ENCODE data around the gene GALE. TPM values are rescaled to one million over a fixed set of nuclear protein-coding genes. Genes with fewer than 3 reads are reported as not detected.
"Not testable (repeated sequence)": the region's sequence is repeated elsewhere in the genome, so short reads cannot be mapped to it uniquely, and the experiment has no call there.

Gene GALE
- total RNA-seq, 1 experiment from 2014 or later = 82.3 TPM

DNA sequence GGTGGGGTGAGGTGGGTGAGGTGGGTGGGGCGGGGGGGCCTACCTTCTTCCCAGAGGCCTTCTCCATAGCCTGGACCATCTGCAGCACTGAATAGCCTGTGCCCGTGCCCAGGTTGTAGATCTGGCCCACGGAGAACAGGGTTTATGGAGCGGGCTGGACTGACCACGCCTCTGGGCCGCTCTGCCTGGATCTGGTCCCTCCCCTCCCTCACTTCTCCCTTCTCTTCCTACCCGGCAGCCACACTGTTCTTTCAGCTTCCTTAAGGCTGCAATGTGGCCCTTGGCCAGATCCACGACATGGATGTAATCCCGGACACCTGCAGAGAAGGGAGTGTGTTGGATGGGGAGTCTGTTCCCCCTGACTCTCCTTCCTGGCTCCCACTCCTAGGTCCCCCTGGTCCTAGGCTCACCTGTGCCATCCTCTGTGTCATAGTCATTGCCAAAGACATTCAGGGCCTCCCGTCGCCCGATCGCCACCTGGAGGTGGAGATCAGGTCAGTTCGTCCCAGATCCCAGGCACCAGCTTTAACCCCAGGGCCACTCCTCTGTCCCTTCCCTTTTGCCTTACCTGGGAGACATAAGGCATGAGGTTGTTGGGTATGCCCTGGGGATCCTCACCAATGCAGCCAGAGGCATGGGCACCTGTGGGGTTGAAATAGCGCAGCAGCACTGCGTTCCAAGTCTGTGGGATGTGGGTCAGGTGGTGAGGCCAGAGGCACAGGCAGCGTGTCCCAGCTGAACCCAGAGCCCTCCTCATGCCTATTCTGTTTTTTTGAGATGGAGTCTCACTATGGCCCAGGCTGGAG is 3.9 kb downstream of the GALE start:
- in situ Hi-C loops (cut with HindIII; ENCODE audit: low pct_unique_long_range_greater_than_20kb, low sequenced_read_pairs) = no loop called here
- DNase-seq (ENCODE audit: low read depth, low spot score) = no peak

GRCh38 chr1:23795676-23796465 is 4.7 kb downstream of the GALE start:
- no peak for DNase-seq (ENCODE audit: low read depth, low spot score)
- in situ Hi-C loops (cut with HindIII; ENCODE audit: low pct_unique_long_range_greater_than_20kb, low sequenced_read_pairs) = no loop called here

GRCh38 chr1:23794732-23795182 is 5.8 kb downstream of the GALE start:
- DNase-seq (ENCODE audit: low read depth, low spot score); in situ Hi-C loops (cut with HindIII; ENCODE audit: low pct_unique_long_range_greater_than_20kb, low sequenced_read_pairs): not testable (repeated sequence)

DNA sequence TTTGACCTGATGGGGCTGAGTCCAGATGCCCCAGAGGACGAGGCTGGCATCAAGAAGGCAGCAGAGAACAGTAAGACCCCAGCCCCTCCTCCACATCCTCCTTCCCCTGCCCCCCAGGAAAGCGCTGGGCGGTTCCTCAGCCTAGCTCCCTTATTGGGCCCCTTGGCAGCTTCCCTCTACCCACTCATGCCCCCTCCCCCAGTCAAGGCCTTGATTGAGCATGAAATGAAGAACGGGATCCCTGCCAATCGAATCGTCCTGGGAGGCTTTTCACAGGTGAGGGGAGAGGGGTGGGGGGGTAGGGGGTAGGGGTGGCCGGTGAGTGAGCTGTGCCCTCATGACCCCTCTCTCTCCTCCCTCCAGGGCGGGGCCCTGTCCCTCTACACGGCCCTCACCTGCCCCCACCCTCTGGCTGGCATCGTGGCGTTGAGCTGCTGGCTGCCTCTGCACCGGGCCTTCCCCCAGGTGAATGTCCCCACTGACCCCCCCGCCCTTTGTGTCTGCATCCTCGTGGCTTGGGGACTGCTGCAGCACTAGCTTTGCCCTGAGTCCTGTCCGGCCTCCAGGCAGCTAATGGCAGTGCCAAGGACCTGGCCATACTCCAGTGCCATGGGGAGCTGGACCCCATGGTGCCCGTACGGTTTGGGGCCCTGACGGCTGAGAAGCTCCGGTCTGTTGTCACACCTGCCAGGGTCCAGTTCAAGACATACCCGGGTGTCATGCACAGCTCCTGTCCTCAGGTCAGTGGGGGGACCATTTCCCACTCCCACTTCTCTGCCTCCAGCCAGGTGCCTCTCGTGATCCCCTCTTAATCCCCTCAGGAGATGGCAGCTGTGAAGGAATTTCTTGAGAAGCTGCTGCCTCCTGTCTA is 6.5 kb downstream of the GALE start:
- DNase-seq (ENCODE audit: low read depth, low spot score) = no peak
- in situ Hi-C loops (cut with HindIII; ENCODE audit: low pct_unique_long_range_greater_than_20kb, low sequenced_read_pairs) = no loop called here

DNA sequence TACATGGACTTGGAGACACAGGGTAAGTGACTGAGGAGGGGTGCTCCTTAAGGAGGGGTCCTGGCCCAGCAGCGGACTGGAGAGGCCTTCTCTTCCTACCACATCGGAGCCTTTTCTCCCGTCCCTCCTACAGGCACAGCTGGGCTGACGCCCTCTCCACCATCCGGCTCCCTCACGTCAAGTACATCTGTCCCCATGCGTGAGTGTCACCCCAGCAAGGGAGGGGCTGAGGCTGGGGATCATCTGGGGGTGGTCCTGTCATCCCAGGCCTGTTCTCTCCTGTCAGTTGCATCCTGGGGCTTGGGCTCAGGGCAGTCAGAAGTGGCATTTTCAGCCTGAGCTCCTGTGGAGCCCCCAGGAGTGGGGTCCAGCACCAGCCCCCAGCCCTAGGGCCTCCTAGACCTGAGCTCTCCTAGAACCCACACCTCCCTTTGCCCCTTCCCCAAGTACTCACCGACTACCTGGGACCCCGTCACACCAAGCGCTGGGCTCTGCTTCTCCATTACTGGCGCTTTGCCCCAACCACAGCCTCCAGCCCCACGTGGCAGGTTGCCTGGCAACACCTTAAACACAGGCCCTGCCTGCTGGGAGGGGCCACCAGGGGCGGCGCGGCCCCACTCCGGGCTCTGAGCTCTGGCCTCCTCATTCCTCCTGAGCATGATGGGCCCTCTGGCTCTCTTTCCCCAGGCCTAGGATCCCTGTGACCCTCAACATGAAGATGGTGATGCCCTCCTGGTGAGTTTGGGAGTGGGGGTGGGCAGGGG is 7.4 kb downstream of the GALE start:
- in situ Hi-C loops (cut with HindIII; ENCODE audit: low pct_unique_long_range_greater_than_20kb, low sequenced_read_pairs) = no loop called here
- peak; percentile 43 for DNase-seq (ENCODE audit: low read depth, low spot score)

- no peak for DNase-seq (ENCODE audit: low read depth, low spot score)
- in situ Hi-C loops (cut with HindIII; ENCODE audit: low pct_unique_long_range_greater_than_20kb, low sequenced_read_pairs) = no loop called here
Measured at GRCh38 chr1:23792151-23792945, 8.2 kb downstream of the GALE start.

GRCh38 chr1:23791516-23792047 is 9.0 kb downstream of the GALE start:
- in situ Hi-C loops (cut with HindIII; ENCODE audit: low pct_unique_long_range_greater_than_20kb, low sequenced_read_pairs) = no loop called here
- DNase-seq (ENCODE audit: low read depth, low spot score) = no peak

DNA sequence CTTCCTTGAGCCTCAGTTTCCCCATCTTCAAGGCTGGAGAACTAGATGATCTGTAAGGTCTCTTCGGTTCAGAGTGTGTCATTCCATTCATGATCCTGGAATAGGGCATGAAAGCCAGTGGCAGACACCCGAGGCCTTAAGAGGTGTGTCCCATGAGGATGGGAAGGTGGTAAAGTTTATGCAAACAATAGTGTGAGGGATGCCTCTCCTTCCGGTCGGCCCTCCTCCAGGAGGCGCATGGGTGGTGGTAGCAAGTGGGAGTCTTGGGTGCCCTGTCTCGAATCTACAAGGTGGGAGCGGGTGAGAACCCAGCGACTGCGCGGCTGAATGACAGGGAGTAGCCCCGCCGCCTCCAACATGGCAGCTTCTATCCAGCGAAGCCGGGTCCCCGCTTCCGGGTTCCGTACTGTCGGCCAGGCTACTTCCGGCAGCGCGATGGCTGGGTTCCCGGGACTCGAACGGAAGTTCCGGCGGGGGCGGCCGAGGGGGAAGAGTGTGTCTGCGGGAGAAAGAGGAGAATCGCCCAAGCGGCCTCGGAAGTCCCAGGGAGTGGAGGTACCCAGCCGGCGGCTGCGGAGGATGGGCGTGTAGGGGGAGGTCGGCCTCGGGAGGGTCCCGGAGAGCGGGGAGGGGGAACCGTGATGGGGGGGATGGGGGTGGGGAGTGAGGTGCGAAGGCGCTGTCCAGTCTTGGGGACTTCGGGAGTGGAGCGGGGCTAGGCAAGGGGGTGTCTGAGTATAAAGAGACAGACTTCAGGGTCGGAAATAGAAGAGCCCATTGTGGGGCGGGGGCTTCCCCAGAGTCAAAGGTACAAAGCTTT is 9.6 kb downstream of the GALE start, which contains the start of gene LYPLA2:
TSS of gene LYPLA2 (plus strand) at position 450 of the 820 bp plus-strand sequence. CDS start 1,538 bp downstream, outside the sequence.
- peak; percentile 86 for DNase-seq (ENCODE audit: low read depth, low spot score)
- in situ Hi-C loops (cut with HindIII; ENCODE audit: low pct_unique_long_range_greater_than_20kb, low sequenced_read_pairs) = no loop called here

- in situ Hi-C loops (cut with HindIII; ENCODE audit: low pct_unique_long_range_greater_than_20kb, low sequenced_read_pairs) = no loop called here
Measured at GRCh38 chr1:23788695-23789094, 11.9 kb downstream of the GALE start.

DNA sequence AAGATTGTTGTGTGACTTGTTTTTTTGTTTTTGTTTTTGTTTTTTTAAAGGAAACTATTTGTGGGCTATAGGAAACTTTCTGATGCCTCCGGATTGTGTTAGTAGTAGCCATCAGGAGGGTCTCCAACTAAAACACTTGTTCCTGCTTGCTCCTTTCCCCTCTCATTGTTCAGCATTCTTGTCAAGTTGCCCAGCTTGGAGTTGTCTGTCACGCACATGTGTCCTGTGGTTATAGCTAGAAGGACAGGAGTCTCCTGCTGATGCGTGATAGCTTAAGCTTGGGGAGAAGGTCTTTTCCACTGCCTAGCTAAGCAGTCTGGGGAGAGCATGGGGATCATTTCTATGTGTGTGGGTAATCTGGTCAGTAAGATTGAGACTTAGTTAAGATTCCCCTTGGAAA is 12.9 kb downstream of the GALE start:
- no peak for DNase-seq (ENCODE audit: low read depth, low spot score)
- in situ Hi-C loops (cut with HindIII; ENCODE audit: low pct_unique_long_range_greater_than_20kb, low sequenced_read_pairs) = no loop called here

More at GRCh38 chr1:23788695-23789094, 11.9 kb downstream of the GALE start:
- no peak for DNase-seq (ENCODE audit: low read depth, low spot score)

GRCh38 chr1:23784846-23785245 is 15.7 kb downstream of the GALE start:
- in situ Hi-C loops (cut with HindIII; ENCODE audit: low pct_unique_long_range_greater_than_20kb, low sequenced_read_pairs) = no loop called here
- DNase-seq (ENCODE audit: low read depth, low spot score) = peak; percentile 38

DNA sequence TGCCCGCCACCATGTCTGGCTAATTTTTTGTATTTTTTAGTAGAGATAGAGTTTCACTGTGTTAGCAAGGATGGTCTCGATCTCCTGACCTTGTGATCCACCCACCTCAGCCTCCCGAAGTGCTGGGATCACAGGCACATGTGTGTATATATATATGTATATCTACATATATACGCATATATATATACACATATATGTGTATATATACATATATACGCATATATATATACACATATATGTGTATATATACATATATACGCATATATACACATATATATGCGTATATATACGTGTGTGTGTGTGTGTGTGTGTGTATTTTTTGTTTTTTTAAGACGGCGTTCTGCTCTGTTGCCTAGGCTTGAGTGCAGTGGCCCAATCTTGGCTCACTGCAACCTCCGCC is 17.4 kb downstream of the GALE start:
- in situ Hi-C loops (cut with HindIII; ENCODE audit: low pct_unique_long_range_greater_than_20kb, low sequenced_read_pairs); DNase-seq (ENCODE audit: low read depth, low spot score): not testable (repeated sequence)

GRCh38 chr1:23779826-23780371 is 20.7 kb downstream of the GALE start:
- DNase-seq (ENCODE audit: low read depth, low spot score) = no peak
- in situ Hi-C loops (cut with HindIII; ENCODE audit: low pct_unique_long_range_greater_than_20kb, low sequenced_read_pairs) = no loop called here

DNA sequence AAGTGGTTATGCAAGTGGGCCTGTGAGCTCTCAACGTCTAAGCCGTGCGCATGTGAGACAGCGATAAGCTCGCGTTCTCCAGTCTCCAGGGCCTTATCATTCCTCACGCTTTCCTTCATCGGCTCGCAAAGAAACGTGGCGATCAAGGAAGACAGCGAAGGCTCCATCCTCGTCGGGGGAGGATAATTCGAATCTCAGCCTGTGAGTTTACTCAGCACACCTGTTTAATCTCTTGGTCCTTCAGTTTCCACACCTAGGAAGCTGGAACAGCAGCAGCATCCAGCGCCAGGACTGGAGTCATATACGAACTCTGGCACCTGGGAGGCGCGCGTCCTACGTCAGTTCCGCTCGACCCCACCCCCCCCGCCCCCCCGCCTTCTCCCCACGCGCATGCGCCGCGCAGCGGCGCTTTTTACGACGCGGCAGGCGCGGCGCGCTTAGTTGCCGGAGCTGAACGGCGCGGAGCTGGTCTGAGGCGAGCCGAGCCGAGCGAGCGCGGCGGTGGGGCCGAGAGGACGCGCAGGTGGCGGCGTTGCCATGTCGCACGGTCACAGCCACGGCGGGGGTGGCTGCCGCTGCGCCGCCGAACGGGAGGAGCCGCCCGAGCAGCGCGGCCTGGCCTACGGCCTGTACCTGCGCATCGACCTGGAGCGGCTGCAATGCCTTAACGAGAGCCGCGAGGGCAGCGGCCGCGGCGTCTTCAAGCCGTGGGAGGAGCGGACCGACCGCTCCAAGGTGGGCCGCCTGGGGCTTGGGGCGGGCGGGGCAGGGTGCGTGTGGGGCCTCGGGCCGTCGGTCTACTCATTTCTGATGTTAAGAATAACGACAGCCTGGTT is 22.4 kb downstream of the GALE start, which contains the start of gene PITHD1:
TSS of gene PITHD1 (plus strand) at position 440 of the 836 bp plus-strand sequence. CDS start at position 538, 98 bp downstream.
- in situ Hi-C loops (cut with HindIII; ENCODE audit: low pct_unique_long_range_greater_than_20kb, low sequenced_read_pairs) = no loop called here
- DNase-seq (ENCODE audit: low read depth, low spot score) = peak; percentile 82

Measured in SK-MEL-5 (cell line).